HG03139 (cell line): ENCODE results near the gene COL6A3.
"Not testable (repeated sequence)": the region's sequence is repeated elsewhere in the genome, so short reads cannot be mapped to it uniquely, and the experiment has no call there.

Experiments
- ATAC-seq: cut with Tn5 transposase; IDR thresholded peaks from one replicate; pipeline ENCODE4 v1.9.1; 2021; ENCODE audit not compliant: unreplicated experiment

COL6A3 gene

GRCh38 chr2:237422309-237422708 lies 8.3 kb upstream of the COL6A3 start:
- no peak for ATAC-seq

GRCh38 chr2:237421542-237422116 lies 7.7 kb upstream of the COL6A3 start:
- ATAC-seq: no peak

- ATAC-seq: no peak
These were observed 4.3 kb upstream of the COL6A3 start for GRCh38 chr2:237418300-237418699.

- no peak for ATAC-seq
These were observed 782 bp downstream of the COL6A3 start for GRCh38 chr2:237412988-237413776.

DNA sequence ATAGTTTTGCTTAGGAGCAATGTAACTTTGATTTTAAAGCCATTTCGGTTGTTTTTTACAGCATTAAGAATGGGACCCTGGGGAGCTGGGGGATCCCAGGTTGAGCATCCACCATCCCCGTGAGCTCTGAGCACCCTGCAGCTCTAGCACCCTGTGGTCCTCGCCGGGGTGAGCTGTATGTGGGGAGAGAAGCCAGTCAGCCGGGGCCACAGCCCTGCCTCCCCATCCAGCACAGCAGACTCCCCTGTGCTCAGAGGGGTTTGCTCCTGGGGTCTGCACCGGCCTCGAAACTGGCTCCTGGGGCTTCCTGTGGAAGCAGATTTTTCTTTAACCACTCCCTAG lies 1.3 kb downstream of the COL6A3 start:
- no peak for ATAC-seq

DNA sequence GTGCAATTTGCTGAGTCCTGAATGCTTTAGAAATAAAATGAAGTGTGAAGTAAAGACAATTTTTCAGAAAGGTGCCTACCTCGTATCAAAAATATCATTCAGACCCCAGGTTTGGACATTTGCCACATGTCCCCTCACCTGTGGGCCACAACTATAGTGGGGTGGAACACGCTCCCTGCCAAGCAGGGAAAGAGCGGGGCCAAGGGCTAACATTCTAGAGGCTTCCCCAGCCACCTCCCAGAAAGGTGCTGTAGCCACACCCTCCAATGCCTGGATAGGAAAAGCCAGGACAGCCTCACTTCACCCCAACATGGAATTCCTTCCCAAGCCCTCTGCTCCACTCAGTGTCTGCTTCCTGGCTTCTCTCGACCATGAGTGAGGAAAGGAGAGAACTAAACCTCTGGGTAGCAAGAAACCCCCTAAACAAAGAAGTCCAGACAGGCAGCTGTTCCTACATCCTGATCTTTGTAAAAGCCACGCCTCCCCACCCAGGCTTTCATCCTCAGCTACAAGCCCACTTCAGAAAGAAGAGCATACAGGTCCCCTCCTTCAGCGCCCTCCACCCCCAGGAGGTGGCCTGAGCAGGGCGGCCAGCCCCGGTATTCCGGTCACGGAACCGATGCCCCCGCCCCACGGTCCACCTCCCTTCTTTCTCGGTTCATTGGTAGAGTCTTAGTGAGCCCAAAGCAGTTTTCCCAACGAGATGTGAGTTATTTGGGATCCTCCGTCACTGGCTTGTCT lies 2.1 kb downstream of the COL6A3 start:
- ATAC-seq: no peak

GRCh38 chr2:237411092-237411601 lies 2.8 kb downstream of the COL6A3 start:
- ATAC-seq: no peak

GRCh38 chr2:237409263-237409662 lies 4.7 kb downstream of the COL6A3 start:
- not testable (repeated sequence) for ATAC-seq

DNA sequence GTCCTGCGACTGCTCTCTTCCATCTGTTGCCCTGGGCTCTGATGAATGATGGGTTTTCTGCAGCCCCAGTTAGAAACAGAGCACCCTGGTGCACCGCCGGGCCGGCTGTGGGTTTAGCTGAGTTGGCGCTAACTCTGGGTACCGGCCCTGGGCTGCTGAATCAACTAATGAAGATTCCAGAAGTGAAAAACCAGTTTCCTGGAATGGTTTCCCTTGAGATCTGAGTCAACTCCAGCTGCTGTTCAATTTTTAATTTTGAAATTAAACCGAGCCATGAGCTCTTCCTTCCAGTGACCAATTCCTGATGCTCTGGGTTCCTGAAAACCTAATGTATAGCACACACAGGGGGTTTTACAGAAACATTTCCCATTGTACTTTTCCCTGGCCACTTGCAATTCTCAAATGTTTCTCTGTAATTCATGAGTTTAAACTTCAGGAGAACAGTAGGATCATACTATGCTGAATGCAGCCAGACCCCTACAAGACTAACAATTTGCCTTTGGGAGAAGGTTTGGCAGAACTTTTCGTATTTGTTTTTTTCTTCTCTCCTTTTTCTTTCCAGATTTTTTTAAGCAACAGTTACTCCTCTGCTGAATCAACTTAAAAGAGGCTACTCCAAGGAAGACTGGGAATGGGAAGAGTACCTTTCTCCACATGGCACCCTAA lies 5.5 kb downstream of the COL6A3 start:
- no peak for ATAC-seq

GRCh38 chr2:237407700-237408099 lies 6.3 kb downstream of the COL6A3 start:
- ATAC-seq: no peak

DNA sequence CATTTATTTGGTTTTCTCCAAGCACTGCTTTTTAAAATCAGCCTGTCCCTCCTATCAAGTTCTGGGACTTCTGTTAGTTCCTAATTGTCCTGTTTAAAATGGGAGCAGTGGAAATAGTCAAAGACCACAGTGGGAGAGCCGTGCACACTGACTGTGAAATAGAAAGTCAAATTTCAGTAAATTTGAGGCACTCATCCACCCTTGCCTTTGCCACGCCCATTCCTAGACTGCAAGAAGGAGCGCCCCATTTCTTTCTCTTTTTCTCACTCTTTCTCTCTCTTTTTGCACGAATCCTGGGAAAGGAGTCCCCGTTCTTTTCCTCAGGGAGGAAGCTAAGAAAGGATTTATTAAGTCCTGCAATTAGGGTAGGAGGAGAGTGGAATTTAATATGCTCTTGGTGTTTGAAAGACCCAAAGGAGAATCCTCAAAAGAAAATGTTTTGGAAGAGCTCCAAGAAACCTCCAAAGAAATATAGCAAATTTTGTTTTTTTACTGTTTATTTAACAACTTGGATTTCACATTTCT lies 7.5 kb downstream of the COL6A3 start:
- no peak for ATAC-seq

DNA sequence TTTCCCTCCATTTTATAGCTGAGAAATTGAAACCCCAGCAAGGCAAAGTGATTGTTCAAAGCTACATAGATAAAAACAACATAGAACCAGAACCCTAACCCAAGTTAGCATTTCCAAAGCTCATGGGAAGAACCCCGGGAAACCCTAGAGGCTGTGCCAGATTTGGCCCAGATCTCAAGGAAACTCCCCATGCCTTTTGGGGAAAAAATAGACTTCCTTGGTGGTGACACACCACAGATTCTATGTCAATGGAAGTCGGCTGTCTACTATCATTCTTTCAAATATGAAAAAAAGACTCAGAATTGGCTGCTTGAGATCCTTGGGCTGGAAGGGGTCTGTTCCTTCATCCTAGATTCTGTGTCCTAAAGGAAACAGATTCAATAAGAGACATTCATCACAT lies 8.4 kb downstream of the COL6A3 start:
- no peak for ATAC-seq

DNA sequence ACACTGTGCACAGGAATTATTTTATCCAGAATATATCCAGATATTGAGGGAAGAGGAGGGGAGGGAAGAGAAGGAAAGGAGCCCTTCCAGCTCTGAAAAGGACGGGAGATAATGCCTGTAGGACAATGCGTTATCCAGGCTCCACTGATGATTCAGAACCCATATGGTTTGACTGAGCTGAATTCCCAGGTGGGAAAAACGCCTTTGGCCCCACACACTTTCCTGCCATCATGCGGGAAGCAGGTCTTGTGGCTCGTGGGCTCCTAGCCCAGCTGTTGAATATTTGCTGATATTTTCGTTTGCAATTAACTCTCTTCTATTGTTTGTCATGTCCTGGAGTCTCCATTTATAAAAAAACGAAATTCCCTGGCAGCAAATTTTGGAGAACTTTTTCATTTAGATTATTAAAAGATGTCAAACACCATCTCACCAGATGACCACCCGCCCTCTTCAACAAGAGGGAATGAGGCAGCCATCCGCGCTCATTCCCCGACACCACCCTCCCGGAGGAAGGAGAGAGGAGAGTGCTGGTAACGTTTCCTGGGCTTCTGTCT lies 8.9 kb downstream of the COL6A3 start:
- no peak for ATAC-seq

- no peak for ATAC-seq
These were observed 9.6 kb downstream of the COL6A3 start for GRCh38 chr2:237404413-237404812.

DNA sequence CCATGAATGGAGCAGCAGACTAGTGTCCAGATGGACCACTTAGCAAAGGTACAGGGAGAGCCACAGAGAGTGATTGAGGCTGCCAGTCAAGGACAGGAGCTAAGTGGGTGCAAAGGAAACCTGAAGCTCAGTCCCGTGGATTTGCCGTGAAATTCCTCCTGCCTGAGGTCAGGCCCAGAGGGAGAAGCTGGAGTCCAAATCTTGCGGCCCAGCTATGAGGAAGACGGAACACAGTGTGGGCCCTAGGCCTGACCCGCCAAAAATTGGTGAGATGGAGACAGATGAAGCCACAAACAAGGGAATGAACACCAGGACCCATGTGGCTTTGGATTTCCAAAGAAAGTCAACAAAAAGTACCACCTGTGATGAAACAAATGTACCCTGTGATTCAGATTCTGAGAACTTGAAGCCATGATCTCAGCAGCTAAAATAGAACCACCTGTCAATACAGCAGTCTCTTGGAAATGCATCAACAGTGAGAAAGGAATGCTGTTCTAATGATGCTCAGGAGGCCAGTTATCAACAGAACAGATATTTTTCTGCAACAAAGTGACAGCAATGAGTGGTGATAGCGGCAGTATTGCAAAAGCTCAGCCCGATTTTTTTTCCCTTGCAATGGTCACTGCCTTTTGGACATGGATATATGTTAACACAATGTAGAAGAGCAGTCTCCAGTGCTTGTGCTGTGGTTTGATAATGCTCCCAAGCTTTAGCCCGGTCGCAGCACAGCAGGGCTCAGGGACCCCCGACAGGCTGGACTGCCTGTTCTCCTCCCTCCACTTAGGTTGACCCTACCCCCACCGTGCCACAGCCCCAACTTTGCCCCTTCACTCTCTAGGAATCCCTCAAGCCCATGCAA lies 10.7 kb downstream of the COL6A3 start:
- ATAC-seq: no peak

GRCh38 chr2:237400199-237400598 lies 13.8 kb downstream of the COL6A3 start:
- ATAC-seq: no peak

DNA sequence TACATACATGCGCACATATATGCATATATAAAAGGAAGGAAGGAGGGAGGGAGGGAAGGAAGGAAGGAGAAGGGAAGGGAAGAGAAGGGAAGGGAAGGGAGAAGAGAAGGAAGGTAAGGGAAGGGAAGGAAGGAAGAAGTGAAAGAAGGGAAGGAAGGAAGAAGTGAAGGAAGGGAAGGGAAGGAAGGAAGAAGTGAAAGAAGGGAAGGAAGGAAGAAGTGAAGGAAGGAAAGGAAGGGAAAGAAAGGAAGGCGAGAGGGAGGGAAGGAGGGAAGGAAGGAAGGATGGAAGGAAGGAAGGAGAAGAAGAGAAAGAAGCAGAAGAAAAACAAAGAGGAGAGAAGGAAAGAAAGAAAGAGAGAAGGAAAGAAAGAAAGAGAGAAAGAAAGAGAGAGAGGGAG lies 16.9 kb downstream of the COL6A3 start:
- ATAC-seq: no peak

GRCh38 chr2:237393523-237393922 lies 20.4 kb downstream of the COL6A3 start:
- no peak for ATAC-seq

- no peak for ATAC-seq
These were observed 21.8 kb downstream of the COL6A3 start for GRCh38 chr2:237392186-237392585.

DNA sequence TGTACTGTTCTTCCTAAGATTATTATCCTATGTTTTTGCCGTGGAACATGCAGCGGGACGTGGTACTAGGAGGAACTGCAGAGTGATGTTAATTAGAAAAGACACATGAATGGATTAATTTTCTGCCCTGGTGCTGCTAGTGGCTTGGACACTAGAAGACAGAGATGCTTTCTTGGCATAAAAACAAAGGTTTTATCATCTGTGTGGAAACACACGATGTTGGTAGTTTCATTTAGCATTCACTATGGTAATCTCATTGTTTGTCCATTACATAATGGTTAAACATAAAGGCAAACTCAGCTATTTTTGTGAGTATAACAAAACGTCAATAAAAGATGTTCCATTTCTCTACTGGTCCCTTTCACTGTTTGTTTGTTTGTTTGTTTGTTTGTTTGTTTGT lies 22.8 kb downstream of the COL6A3 start:
- no peak for ATAC-seq
